ENCODE measurements around the gene PRDM15.

The PRDM15 gene

GRCh38 chr21:41873005-41873404 is 6.1 kb downstream of the PRDM15 start:
- no peak overlapping the region for H3K4me3 ChIP-seq (ENCODE audit: low read depth, low read length)
- no peak for TF ChIP-seq CTCF (IDR thresholded peaks at IDR 0.05; ENCODE audit: low read depth, low read length, missing control alignments)
- no peak for DNase-seq (ENCODE audit: low read depth)

- no peak overlapping the region for H3K4me3 ChIP-seq (ENCODE audit: low read depth, low read length)
- no peak for TF ChIP-seq CTCF (IDR thresholded peaks at IDR 0.05; ENCODE audit: low read depth, low read length, missing control alignments)
- DNase-seq (ENCODE audit: low read depth), result no peak
Measured at GRCh38 chr21:41871293-41872030, 7.7 kb downstream of the PRDM15 start.

- no peak overlapping the region for H3K4me3 ChIP-seq (ENCODE audit: low read depth, low read length)
- TF ChIP-seq CTCF (IDR thresholded peaks at IDR 0.05; ENCODE audit: low read depth, low read length, missing control alignments), result no peak
- no peak for DNase-seq (ENCODE audit: low read depth)
Measured at GRCh38 chr21:41869771-41870170, 9.4 kb downstream of the PRDM15 start.

GRCh38 chr21:41868062-41868710 is 11.0 kb downstream of the PRDM15 start:
- peak; percentile 86 for DNase-seq (ENCODE audit: low read depth)
- H3K4me3 ChIP-seq (ENCODE audit: low read depth, low read length), result peak overlapping the region; percentile 19; the same call in 1 of the 2 replicates

GRCh38 chr21:41867313-41867712 is 11.8 kb downstream of the PRDM15 start:
- no peak for TF ChIP-seq CTCF (IDR thresholded peaks at IDR 0.05; ENCODE audit: low read depth, low read length, missing control alignments)
- no peak overlapping the region for H3K4me3 ChIP-seq (ENCODE audit: low read depth, low read length)
- DNase-seq (ENCODE audit: low read depth), result no peak

More at GRCh38 chr21:41868062-41868710, 11.0 kb downstream of the PRDM15 start:
- no peak for TF ChIP-seq CTCF (IDR thresholded peaks at IDR 0.05; ENCODE audit: low read depth, low read length, missing control alignments)

DNA sequence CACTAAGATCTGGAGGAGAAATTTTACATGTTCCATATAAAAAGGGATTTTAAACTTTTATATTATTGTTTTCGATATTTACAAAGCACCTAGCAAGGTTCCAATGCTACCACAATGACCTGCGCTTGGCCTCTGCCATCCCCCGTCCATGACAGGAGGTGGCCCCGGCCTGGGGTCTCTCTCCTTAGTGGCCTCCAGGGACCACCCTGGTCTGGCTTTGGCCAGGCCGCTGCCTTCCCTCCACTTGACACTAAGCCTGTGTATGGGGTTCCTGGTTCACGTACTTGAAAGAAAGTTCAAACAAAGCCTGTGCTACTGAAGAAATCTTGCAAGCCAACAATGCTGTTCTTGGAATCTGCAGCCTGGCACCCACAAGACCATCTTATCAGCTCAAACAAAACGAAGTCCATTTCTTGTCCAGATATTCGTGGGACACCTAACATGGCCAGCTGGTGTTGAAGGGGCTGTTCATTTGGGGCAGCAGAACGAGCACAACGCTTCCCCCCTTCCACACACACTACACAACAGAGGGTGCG is 12.8 kb downstream of the PRDM15 start:
- no peak for DNase-seq (ENCODE audit: low read depth)
- H3K4me3 ChIP-seq (ENCODE audit: low read depth, low read length), result no peak overlapping the region
- no peak for TF ChIP-seq CTCF (IDR thresholded peaks at IDR 0.05; ENCODE audit: low read depth, low read length, missing control alignments)
